HEK293 (cell line): ENCODE measurements around the gene CNTNAP5.

Experiments
- CTCF ChIA-PET: fragments of 350-600 bp; formaldehyde crosslinking; extraction: SDS; loops from one replicate; lab custom pipeline; 2021; ENCODE audit warnings: antibody characterized with exemption; lab: Yijun Ruan, JAX
- POLR2A ChIA-PET: fragments of 300-600 bp; formaldehyde crosslinking; extraction: SDS; loops from one replicate; lab custom pipeline; 2020; ENCODE audit warnings: antibody characterized with exemption, inconsistent platforms; lab: Yijun Ruan, JAX
- H3K27ac ChIP-seq: fragments of 200-500 bp; sonication (Bioruptor generic); 2 replicates; pipeline ENCODE4 v1.5.1; 2014; ENCODE audit warnings: low read depth, low read length, control low read depth, inconsistent platforms; ENCODE audit errors: extremely low read depth
- H3K36me3 ChIP-seq, 2 experiments: fragments of 200-500 bp in 1 of 2; sonication (Bioruptor generic) in 1 of 2; 1 replicate in 1 of 2; 2 replicates in 1 of 2; pipeline ENCODE4 v1.5.1; 2014 to 2017; ENCODE audit warnings: inconsistent platforms in 2 of 2, low read length in 2 of 2; ENCODE audit not compliant: control insufficient read depth in 2 of 2, insufficient read depth in 1 of 2
- H3K4me1 ChIP-seq: fragments of 200-500 bp; sonication (Bioruptor generic); 2 replicates; pipeline ENCODE4 v1.5.1; 2014; ENCODE audit warnings: mild to moderate bottlenecking, low read length, inconsistent platforms; ENCODE audit not compliant: control insufficient read depth, insufficient read depth
- H3K4me3 ChIP-seq: 2 replicates; pipeline ENCODE4 v1.5.1; 2011; ENCODE audit warnings: low read depth, mild to moderate bottlenecking, control low read depth, low read length, moderate library complexity
- H3K9me3 ChIP-seq: fragments of 200-500 bp; sonication (Bioruptor generic); 2 replicates; pipeline ENCODE4 v1.5.1; 2014; ENCODE audit warnings: low read depth, low read length, inconsistent platforms; ENCODE audit not compliant: control insufficient read depth, insufficient read depth
- BCL11B ChIP-seq: fragments of 450-650 bp; formaldehyde crosslinking; IDR thresholded peaks from 2 replicates; pipeline ENCODE4 v1.5.1; 2016; ENCODE audit warnings: low read depth, missing biosample characterization, missing genetic modification characterization
- EGR2 ChIP-seq: fragments of 450-650 bp; formaldehyde crosslinking; IDR thresholded peaks from 2 replicates; pipeline ENCODE4 v1.5.1; 2016; ENCODE audit warnings: low read depth, missing biosample characterization, missing genetic modification characterization
- GLIS1 ChIP-seq: fragments of 450-650 bp; formaldehyde crosslinking; IDR thresholded peaks from 2 replicates; pipeline ENCODE4 v1.5.1; 2016; ENCODE audit warnings: missing biosample characterization, missing genetic modification characterization
- KLF16 ChIP-seq: fragments of 450-650 bp; formaldehyde crosslinking; IDR thresholded peaks from 2 replicates; pipeline ENCODE4 v1.5.1; 2017; ENCODE audit warnings: missing biosample characterization, missing genetic modification characterization
- OSR2 ChIP-seq: fragments of 450-650 bp; formaldehyde crosslinking; IDR thresholded peaks from 2 replicates; pipeline ENCODE4 v1.5.1; 2016; ENCODE audit warnings: missing biosample characterization, missing genetic modification characterization
- RBAK ChIP-seq: fragments of 450-650 bp; formaldehyde crosslinking; IDR thresholded peaks from 2 replicates; pipeline ENCODE4 v1.5.1; 2016; ENCODE audit warnings: missing biosample characterization, missing genetic modification characterization
- ZFP69B ChIP-seq: fragments of 450-650 bp; formaldehyde crosslinking; IDR thresholded peaks from 2 replicates; pipeline ENCODE4 v1.5.1; 2016; ENCODE audit warnings: missing biosample characterization, missing genetic modification characterization
- ZNF558 ChIP-seq: fragments of 450-650 bp; formaldehyde crosslinking; IDR thresholded peaks from 2 replicates; pipeline ENCODE4 v1.5.1; 2016; ENCODE audit warnings: missing biosample characterization, missing genetic modification characterization
- ZNF626 ChIP-seq: fragments of 450-650 bp; sonication (Bioruptor Pico); formaldehyde crosslinking; IDR thresholded peaks from 2 replicates; pipeline ENCODE4 v1.5.1; 2018; ENCODE audit warnings: missing biosample characterization, missing genetic modification characterization, inconsistent platforms
- ZNF660 ChIP-seq: fragments of 450-650 bp; IDR thresholded peaks from 2 replicates; pipeline ENCODE4 v1.5.1; 2018; ENCODE audit warnings: missing biosample characterization, mild to moderate bottlenecking, missing genetic modification characterization
- TF ChIP-seq, protein P1 (sequence below): fragments of 450-650 bp; formaldehyde crosslinking; IDR thresholded peaks from 2 replicates; pipeline ENCODE4 v1.5.1; 2017; ENCODE audit warnings: missing biosample characterization, missing genetic modification characterization
- TF ChIP-seq, protein P2 (sequence below): fragments of 450-650 bp; IDR thresholded peaks from 2 replicates; pipeline ENCODE4 v1.5.1; 2018; ENCODE audit warnings: missing biosample characterization, missing genetic modification characterization
- TF ChIP-seq, protein P3 (sequence below): fragments of 450-650 bp; formaldehyde crosslinking; IDR thresholded peaks from 2 replicates; pipeline ENCODE4 v1.5.1; 2016; ENCODE audit warnings: missing biosample characterization, missing genetic modification characterization, low read depth
- TF ChIP-seq, protein P4 (sequence below): fragments of 450-650 bp; formaldehyde crosslinking; IDR thresholded peaks from 2 replicates; pipeline ENCODE4 v1.5.1; 2016; ENCODE audit warnings: missing biosample characterization, missing genetic modification characterization

The CNTNAP5 gene

DNA sequence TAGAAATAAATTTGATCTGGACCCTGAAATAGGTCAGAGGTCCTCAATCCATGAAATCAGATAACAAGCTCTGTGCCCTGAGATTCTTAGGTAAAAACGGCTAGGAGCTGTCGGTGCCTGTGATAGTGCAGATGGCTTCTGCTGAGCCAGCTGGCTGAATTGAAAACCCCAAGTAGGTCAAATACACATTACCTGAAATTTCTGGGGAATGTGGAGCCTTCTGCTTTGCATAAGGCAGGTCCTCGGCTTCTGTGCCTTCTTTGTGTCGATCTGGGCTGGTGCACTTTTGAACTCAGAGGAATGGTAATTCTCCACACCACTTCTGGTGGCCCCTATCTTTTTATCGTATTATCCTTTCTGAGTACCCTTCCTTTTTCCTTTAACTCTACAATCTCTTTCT lies 66.6 kb downstream of the CNTNAP5 start (continued):
- TF ChIP-seq, protein P1, sequence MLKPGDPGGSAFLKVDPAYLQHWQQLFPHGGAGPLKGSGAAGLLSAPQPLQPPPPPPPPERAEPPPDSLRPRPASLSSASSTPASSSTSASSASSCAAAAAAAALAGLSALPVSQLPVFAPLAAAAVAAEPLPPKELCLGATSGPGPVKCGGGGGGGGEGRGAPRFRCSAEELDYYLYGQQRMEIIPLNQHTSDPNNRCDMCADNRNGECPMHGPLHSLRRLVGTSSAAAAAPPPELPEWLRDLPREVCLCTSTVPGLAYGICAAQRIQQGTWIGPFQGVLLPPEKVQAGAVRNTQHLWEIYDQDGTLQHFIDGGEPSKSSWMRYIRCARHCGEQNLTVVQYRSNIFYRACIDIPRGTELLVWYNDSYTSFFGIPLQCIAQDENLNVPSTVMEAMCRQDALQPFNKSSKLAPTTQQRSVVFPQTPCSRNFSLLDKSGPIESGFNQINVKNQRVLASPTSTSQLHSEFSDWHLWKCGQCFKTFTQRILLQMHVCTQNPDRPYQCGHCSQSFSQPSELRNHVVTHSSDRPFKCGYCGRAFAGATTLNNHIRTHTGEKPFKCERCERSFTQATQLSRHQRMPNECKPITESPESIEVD (tag by site-specific recombination), result no peak
- TF ChIP-seq ZFP69B (tag by site-specific recombination), result no peak

DNA sequence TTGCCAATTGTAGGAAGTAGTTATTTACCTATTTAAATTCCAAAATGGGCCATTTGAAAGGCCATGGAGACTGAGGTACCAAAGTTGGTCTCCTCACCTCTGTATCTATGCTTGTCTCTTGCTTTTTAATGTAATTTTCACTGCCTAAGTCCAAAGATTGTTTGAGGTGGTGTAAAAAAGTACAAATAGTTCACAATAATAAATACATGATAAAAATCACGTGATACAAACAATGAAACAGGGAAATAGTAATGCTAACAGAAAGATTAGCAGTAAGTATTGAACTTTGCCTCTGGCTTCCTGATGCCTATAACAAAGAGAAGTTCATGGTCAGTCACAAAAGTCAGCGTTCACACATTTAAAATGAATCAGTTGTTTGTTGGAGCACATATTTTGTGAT lies 67.6 kb downstream of the CNTNAP5 start:
- Histone ChIP-seq H3K9me3 (no peaks in the 10 kb centered on the region), H3K4me3 (no peak overlapping the region), H3K4me1 (no peaks in the 10 kb centered on the region), H3K27ac (no peak overlapping the region), H3K36me3 (no peaks in the 10 kb centered on the region)
- CTCF ChIA-PET, result no interaction called here
- TF ChIP-seq ZNF558 (tag by site-specific recombination) (no peak), OSR2 (tag by site-specific recombination) (no peak)
- POLR2A ChIA-PET, result no interaction called here

DNA sequence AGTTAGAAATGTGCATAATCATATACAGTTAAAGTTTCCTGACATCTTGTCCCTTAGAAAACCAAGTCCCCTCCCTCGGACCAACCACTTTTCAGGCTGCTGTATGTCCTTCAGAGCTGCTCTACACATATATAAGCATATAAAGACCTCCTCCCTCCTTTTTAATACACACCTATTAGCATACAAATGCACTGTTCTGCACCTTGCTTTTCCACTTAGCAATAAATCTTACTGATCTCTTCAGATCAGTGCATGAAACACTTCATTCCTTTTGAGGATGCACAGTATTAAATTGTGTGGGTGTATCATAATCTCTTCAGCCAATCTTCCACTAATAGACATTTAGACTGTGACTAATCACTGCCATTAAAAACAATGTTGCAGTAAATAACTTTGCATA lies 79.8 kb downstream of the CNTNAP5 start:
- ChIA-PET CTCF (no interaction called here), POLR2A (no interaction called here)
- H3K27ac ChIP-seq, result no peak overlapping the region
- H3K4me3 ChIP-seq, result no peak overlapping the region
- TF ChIP-seq, protein P2, sequence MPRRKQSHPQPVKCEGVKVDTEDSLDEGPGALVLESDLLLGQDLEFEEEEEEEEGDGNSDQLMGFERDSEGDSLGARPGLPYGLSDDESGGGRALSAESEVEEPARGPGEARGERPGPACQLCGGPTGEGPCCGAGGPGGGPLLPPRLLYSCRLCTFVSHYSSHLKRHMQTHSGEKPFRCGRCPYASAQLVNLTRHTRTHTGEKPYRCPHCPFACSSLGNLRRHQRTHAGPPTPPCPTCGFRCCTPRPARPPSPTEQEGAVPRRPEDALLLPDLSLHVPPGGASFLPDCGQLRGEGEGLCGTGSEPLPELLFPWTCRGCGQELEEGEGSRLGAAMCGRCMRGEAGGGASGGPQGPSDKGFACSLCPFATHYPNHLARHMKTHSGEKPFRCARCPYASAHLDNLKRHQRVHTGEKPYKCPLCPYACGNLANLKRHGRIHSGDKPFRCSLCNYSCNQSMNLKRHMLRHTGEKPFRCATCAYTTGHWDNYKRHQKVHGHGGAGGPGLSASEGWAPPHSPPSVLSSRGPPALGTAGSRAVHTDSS (tag by site-specific recombination), result no peak
- TF ChIP-seq KLF16 (no peak), RBAK (tag by site-specific recombination) (no peak), EGR2 (tag by site-specific recombination) (no peak), ZNF626 (tag by site-specific recombination) (no peak), BCL11B (no peak), GLIS1 (tag by site-specific recombination) (no peak)
- TF ChIP-seq, protein P3, sequence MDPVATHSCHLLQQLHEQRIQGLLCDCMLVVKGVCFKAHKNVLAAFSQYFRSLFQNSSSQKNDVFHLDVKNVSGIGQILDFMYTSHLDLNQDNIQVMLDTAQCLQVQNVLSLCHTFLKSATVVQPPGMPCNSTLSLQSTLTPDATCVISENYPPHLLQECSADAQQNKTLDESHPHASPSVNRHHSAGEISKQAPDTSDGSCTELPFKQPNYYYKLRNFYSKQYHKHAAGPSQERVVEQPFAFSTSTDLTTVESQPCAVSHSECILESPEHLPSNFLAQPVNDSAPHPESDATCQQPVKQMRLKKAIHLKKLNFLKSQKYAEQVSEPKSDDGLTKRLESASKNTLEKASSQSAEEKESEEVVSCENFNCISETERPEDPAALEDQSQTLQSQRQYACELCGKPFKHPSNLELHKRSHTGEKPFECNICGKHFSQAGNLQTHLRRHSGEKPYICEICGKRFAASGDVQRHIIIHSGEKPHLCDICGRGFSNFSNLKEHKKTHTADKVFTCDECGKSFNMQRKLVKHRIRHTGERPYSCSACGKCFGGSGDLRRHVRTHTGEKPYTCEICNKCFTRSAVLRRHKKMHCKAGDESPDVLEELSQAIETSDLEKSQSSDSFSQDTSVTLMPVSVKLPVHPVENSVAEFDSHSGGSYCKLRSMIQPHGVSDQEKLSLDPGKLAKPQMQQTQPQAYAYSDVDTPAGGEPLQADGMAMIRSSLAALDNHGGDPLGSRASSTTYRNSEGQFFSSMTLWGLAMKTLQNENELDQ (tag by site-specific recombination), result no peak
- TF ChIP-seq, protein P4, sequence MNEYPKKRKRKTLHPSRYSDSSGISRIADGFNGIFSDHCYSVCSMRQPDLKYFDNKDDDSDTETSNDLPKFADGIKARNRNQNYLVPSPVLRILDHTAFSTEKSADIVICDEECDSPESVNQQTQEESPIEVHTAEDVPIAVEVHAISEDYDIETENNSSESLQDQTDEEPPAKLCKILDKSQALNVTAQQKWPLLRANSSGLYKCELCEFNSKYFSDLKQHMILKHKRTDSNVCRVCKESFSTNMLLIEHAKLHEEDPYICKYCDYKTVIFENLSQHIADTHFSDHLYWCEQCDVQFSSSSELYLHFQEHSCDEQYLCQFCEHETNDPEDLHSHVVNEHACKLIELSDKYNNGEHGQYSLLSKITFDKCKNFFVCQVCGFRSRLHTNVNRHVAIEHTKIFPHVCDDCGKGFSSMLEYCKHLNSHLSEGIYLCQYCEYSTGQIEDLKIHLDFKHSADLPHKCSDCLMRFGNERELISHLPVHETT (tag by site-specific recombination), result no peak
- no peaks in the 10 kb centered on the region for H3K36me3 ChIP-seq
- no peaks in the 10 kb centered on the region for H3K4me1 ChIP-seq
- H3K9me3 ChIP-seq, result no peaks in the 10 kb centered on the region

DNA sequence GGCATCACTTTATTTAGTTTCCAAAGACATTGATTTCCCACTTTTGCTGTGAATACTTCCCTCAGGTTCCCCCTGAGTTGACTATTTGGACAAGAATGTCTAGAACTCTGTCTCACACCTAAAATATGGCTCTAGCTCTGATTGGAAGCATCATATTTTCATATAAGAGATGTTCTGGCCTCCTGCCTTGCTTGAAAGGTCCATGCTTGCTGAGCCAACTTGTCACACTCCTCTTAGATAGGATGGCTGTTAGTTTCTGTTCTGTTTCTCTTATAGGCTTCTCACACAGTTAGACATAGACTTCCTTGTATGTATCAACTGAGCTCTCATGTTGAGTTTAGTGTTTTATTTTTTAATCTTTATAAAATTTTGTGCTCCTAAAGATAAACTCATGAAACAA lies 87.1 kb downstream of the CNTNAP5 start:
- CTCF ChIA-PET, result no interaction called here

More for the DNA sequence above, 87.1 kb downstream of the CNTNAP5 start:
- no peaks in the 10 kb centered on the region for H3K4me1 ChIP-seq
- TF ChIP-seq ZNF660 (tag by site-specific recombination), result no peak
- no peak overlapping the region for H3K4me3 ChIP-seq
- no peaks in the 10 kb centered on the region for H3K36me3 ChIP-seq
- H3K9me3 ChIP-seq, result no peaks in the 10 kb centered on the region
- POLR2A ChIA-PET, result no interaction called here
- H3K27ac ChIP-seq, result no peak overlapping the region
